H1 (cell line): ENCODE measurements around the gene NEFH. TPM values are rescaled to one million over a fixed set of nuclear protein-coding genes. Genes with fewer than 3 reads are reported as not detected.
A peak's percentile ranks its signal among the peaks of the same experiment; 100 is the strongest.

Source experiments
- CTCF ChIA-PET: fragments of 300-600 bp; sonication (Branson Sonifier 250); formaldehyde crosslinking; loops from one replicate; lab custom pipeline; 2021; ENCODE audit not compliant: partially characterized antibody; lab: Charles Lee
- POLR2A ChIA-PET: fragments of 300-600 bp; sonication (Branson Sonifier 250); formaldehyde crosslinking; loops from one replicate; lab custom pipeline; 2021; ENCODE audit warnings: inconsistent platforms; ENCODE audit not compliant: partially characterized antibody; lab: Charles Lee
- DNase-seq, 2 experiments: peaks; one replicate each; pipeline versions ENCODE4 v3.0.0 to v3.0.0-alpha.2; 2010 to 2022; ENCODE audit warnings: low spot score in 2 of 2, low read depth in 1 of 2, mixed read lengths in 1 of 2
- FAIRE-seq: peaks from 2 replicates; lab custom pipeline; 2011; peaks lifted over from hg19 to GRCh38; lab: Jason Lieb, UNC
- H2AFZ ChIP-seq: 2 replicates; pipeline ENCODE4 v1.8.1; 2012; ENCODE audit warnings: low read length, inconsistent platforms
- H2AK5ac ChIP-seq: 2 replicates; pipeline ENCODE4 v1.6.1; 2013; ENCODE audit warnings: low read depth, low read length
- H2BK120ac ChIP-seq: replicated peaks from 2 replicates; pipeline ENCODE3; 2013; ENCODE audit warnings: low read depth, low read length, inconsistent platforms
- H2BK12ac ChIP-seq: 2 replicates; pipeline ENCODE4 v1.6.1; 2013; ENCODE audit warnings: low read depth, low read length
- H2BK15ac ChIP-seq: 2 replicates; pipeline ENCODE4 v1.6.1; 2013; ENCODE audit warnings: low read length
- H2BK20ac ChIP-seq: 2 replicates; pipeline ENCODE4 v1.6.1; 2013; ENCODE audit warnings: low read length
- H2BK5ac ChIP-seq: 2 replicates; pipeline ENCODE4 v1.6.1; 2013; ENCODE audit warnings: low read depth, low read length
- H3K14ac ChIP-seq: 2 replicates; pipeline ENCODE4 v1.6.1; 2013; ENCODE audit warnings: inconsistent platforms; ENCODE audit not compliant: insufficient read length
- H3K18ac ChIP-seq: 2 replicates; pipeline ENCODE4 v1.6.1; 2013; ENCODE audit warnings: low read length; ENCODE audit errors: extremely low read depth
- H3K23ac ChIP-seq: 2 replicates; pipeline ENCODE4 v1.6.1; 2013; ENCODE audit warnings: inconsistent platforms; ENCODE audit not compliant: insufficient read length
- H3K23me2 ChIP-seq: 2 replicates; pipeline ENCODE4 v1.6.1; 2013; ENCODE audit warnings: low read depth, low read length
- H3K27ac ChIP-seq: 2 replicates; pipeline ENCODE4 v1.6.1; 2011; ENCODE audit warnings: low read depth, low read length, inconsistent platforms
- H3K27me3 ChIP-seq, 4 experiments: replicated peaks in 1 of 4; 1 replicate in 1 of 4; 2 replicates in 3 of 4; pipeline versions ENCODE4 v1.6.1 to v1.8.1; 2011 to 2013; ENCODE audit warnings: low read length in 3 of 4, mild to moderate bottlenecking in 3 of 4, inconsistent platforms in 2 of 4, mixed read lengths in 2 of 4, moderate library complexity in 1 of 4; ENCODE audit not compliant: control insufficient read depth in 3 of 4, insufficient read depth in 3 of 4; ENCODE audit errors: extremely low read depth in 1 of 4
- H3K36me3 ChIP-seq, 4 experiments: 2 replicates each; pipeline versions ENCODE4 v1.6.1 to v1.8.1; 2011 to 2013; ENCODE audit warnings: mild to moderate bottlenecking in 4 of 4, low read length in 3 of 4, moderate library complexity in 2 of 4, control low read depth in 1 of 4, inconsistent platforms in 1 of 4; ENCODE audit not compliant: insufficient read depth in 4 of 4, control insufficient read depth in 2 of 4
- H3K4ac ChIP-seq: replicated peaks from 2 replicates; pipeline ENCODE3; 2013; ENCODE audit warnings: low read length, low read depth, mixed read lengths, inconsistent platforms; ENCODE audit not compliant: insufficient read length
- H3K4me1 ChIP-seq, 4 experiments: replicated peaks in 1 of 4; 1 replicate in 1 of 4; 2 replicates in 3 of 4; pipeline versions ENCODE4 v1.6.1 to v1.8.1; 2011 to 2013; ENCODE audit warnings: low read length in 3 of 4, inconsistent platforms in 2 of 4, mixed read lengths in 1 of 4; ENCODE audit not compliant: insufficient read depth in 4 of 4, control insufficient read depth in 3 of 4
- H3K4me2 ChIP-seq, 2 experiments: 2 replicates each; pipeline versions ENCODE4 v1.6.1 to v1.8.1; 2011 to 2013; ENCODE audit warnings: low read depth in 2 of 2, low read length in 2 of 2, control low read depth in 1 of 2, inconsistent platforms in 1 of 2, mild to moderate bottlenecking in 1 of 2; ENCODE audit not compliant: insufficient read depth in 1 of 2
- H3K4me3 ChIP-seq, 4 experiments: fragments of 200-600, 300-600 bp in 1 of 4; sonication (generic), shearing (Covaris generic), sonication (Bioruptor Twin) in 1 of 4; 2 replicates each; pipeline versions ENCODE4 v1.5.1 to v1.8.1; 2011 to 2016; ENCODE audit warnings: low read length in 4 of 4, low read depth in 3 of 4, control low read depth in 2 of 4, inconsistent platforms in 2 of 4, mild to moderate bottlenecking in 2 of 4, mixed read lengths in 1 of 4, moderate library complexity in 1 of 4; ENCODE audit not compliant: insufficient read depth in 2 of 4; ENCODE audit errors: extremely low read depth in 1 of 4
- H3K56ac ChIP-seq: replicated peaks from 2 replicates; pipeline ENCODE3; 2013; ENCODE audit warnings: low read depth, mild to moderate bottlenecking, mixed read lengths, low read length, inconsistent platforms; ENCODE audit not compliant: insufficient read length
- H3K79me1 ChIP-seq: 2 replicates; pipeline ENCODE4 v1.6.1; 2013; ENCODE audit warnings: low read depth, low read length, control low read depth
- H3K79me2 ChIP-seq, 2 experiments: 2 replicates each; pipeline versions ENCODE4 v1.6.1 to v1.8.1; 2012 to 2013; ENCODE audit warnings: low read length in 2 of 2, mild to moderate bottlenecking in 2 of 2, inconsistent platforms in 1 of 2; ENCODE audit not compliant: insufficient read depth in 2 of 2, control insufficient read depth in 1 of 2
- H3K9ac ChIP-seq, 4 experiments: replicated peaks in 1 of 4; 1 replicate in 1 of 4; 2 replicates in 3 of 4; pipeline versions ENCODE4 v1.6.1 to v1.8.1; 2011 to 2013; ENCODE audit warnings: low read depth in 3 of 4, low read length in 3 of 4, control low read depth in 2 of 4, mild to moderate bottlenecking in 2 of 4, moderate library complexity in 2 of 4, inconsistent platforms in 1 of 4; ENCODE audit errors: extremely low read depth in 1 of 4
- H3K9me3 ChIP-seq, 2 experiments: 2 replicates each; pipeline versions ENCODE4 v1.6.1 to v1.8.1; 2012 to 2013; ENCODE audit warnings: mild to moderate bottlenecking in 2 of 2, moderate library complexity in 2 of 2, control low read depth in 1 of 2, inconsistent platforms in 1 of 2, low read depth in 1 of 2, low read length in 1 of 2, mixed read lengths in 1 of 2; ENCODE audit not compliant: insufficient read depth in 2 of 2
- H4K20me1 ChIP-seq, 2 experiments: replicated peaks in 1 of 2; 2 replicates each; pipeline versions ENCODE3 to v1.8.1; 2011 to 2013; ENCODE audit warnings: inconsistent platforms in 2 of 2, low read length in 2 of 2, mild to moderate bottlenecking in 1 of 2; ENCODE audit not compliant: insufficient read depth in 2 of 2, control insufficient read depth in 1 of 2
- H4K5ac ChIP-seq: 2 replicates; pipeline ENCODE4 v1.6.1; 2013; ENCODE audit warnings: low read length, low read depth, mixed read lengths, inconsistent platforms; ENCODE audit not compliant: insufficient read length
- H4K8ac ChIP-seq: 2 replicates; pipeline ENCODE4 v1.8.0; 2013; ENCODE audit warnings: mild to moderate bottlenecking, moderate library complexity, low read length, inconsistent platforms; ENCODE audit not compliant: insufficient read depth; ENCODE audit errors: extremely low read depth
- H4K91ac ChIP-seq: replicated peaks from 2 replicates; pipeline ENCODE3; 2013; ENCODE audit warnings: low read length, mixed read lengths, inconsistent platforms; ENCODE audit not compliant: insufficient read length
- CBX5 ChIP-seq: fragments of 300-800, 300-1000 bp; sonication (generic); IDR thresholded peaks from 2 replicates; pipeline ENCODE4 v1.7.1; 2016; ENCODE audit warnings: antibody characterized with exemption, low read length, low read depth
- CBX8 ChIP-seq: fragments of 300-800, 300-1000 bp; sonication (generic); IDR thresholded peaks from 2 replicates; pipeline ENCODE4 v1.7.1; 2016; ENCODE audit warnings: low read depth, low read length, borderline replicate concordance
- SRF ChIP-seq: IDR thresholded peaks from 2 replicates; pipeline ENCODE4 v1.6.1; 2011; ENCODE audit warnings: mild to moderate bottlenecking, low read depth, low read length, moderate library complexity
- WGBS, 2 experiments: shearing (Covaris generic) in 1 of 2; methylation state at CpG; one replicate each; pipeline versions ENCODE4 v1.1.6 to v1.1.7; 2013 to 2015; ENCODE audit warnings: low lambda C conversion rate in 2 of 2, mixed read lengths in 2 of 2, inconsistent platforms in 1 of 2, low coverage in 1 of 2, missing lambda C conversion rate in 1 of 2; ENCODE audit not compliant: insufficient replicate concordance in 2 of 2, insufficient coverage in 1 of 2, insufficient read length in 1 of 2; ENCODE audit errors: extremely low coverage in 1 of 2, missing lambda C conversion rate in 1 of 2; 5-methylcytosine and 5-hydroxymethylcytosine counted together
- long read RNA-seq, 2 experiments: library from RNA in 1 of 2; library from capped mRNA in 1 of 2; stranded (forward); transcript quantifications; one replicate each; pipeline ENCODE4 v2.0.0, GENCODE V29; 2021; ENCODE audit warnings: inconsistent platforms in 1 of 2
- polyA minus RNA-seq, 3 experiments: library from RNA; depleted of rRNA, polyadenylated mRNA; stranded (reverse); fragments of >200 nt; gene quantifications; 1 replicate in 2 of 3; 2 replicates in 1 of 3; pipeline ENCODE4 v1.2.3, GENCODE V29; 2011
- polyA plus RNA-seq, 7 experiments: library from polyadenylated mRNA; depleted of rRNA in 3 of 7; stranded (reverse) in 5 of 7; unstranded in 2 of 7; fragments of >200 nt in 5 of 7; fragments of 200-250 nt in 2 of 7; gene quantifications; 1 replicate in 5 of 7; 2 replicates in 1 of 7; 4 replicates in 1 of 7; pipeline versions ENCODE4 v1.2.1 to v1.2.3, GENCODE V29; 2011 to 2013; ENCODE audit warnings: missing spikeins in 2 of 7, mixed read lengths in 2 of 7
- total RNA-seq: library from RNA; stranded (reverse); fragmentation: NEBNext Ultra II Directional; extraction: Animal tissue kit (Norgen Biotek cat#: 25700); gene quantifications from 2 replicates; pipeline ENCODE4 v1.2.1, GENCODE V29; 2021

Gene NEFH, protein sequence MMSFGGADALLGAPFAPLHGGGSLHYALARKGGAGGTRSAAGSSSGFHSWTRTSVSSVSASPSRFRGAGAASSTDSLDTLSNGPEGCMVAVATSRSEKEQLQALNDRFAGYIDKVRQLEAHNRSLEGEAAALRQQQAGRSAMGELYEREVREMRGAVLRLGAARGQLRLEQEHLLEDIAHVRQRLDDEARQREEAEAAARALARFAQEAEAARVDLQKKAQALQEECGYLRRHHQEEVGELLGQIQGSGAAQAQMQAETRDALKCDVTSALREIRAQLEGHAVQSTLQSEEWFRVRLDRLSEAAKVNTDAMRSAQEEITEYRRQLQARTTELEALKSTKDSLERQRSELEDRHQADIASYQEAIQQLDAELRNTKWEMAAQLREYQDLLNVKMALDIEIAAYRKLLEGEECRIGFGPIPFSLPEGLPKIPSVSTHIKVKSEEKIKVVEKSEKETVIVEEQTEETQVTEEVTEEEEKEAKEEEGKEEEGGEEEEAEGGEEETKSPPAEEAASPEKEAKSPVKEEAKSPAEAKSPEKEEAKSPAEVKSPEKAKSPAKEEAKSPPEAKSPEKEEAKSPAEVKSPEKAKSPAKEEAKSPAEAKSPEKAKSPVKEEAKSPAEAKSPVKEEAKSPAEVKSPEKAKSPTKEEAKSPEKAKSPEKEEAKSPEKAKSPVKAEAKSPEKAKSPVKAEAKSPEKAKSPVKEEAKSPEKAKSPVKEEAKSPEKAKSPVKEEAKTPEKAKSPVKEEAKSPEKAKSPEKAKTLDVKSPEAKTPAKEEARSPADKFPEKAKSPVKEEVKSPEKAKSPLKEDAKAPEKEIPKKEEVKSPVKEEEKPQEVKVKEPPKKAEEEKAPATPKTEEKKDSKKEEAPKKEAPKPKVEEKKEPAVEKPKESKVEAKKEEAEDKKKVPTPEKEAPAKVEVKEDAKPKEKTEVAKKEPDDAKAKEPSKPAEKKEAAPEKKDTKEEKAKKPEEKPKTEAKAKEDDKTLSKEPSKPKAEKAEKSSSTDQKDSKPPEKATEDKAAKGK
- total RNA-seq (2.0 and 2.3 TPM in 2 replicates), polyA plus RNA-seq (2011; rRNA removed) (0.57 and 0.74 TPM in 2 replicates), polyA minus RNA-seq (2011; rRNA and poly(A)+ RNA removed) (1.3 and 1.5 TPM in 2 replicates)
- polyA plus RNA-seq (2011; cell fraction: cytosol; rRNA removed), result 2.0 TPM
- 1.9 TPM for polyA plus RNA-seq (2011; cell fraction: nucleus; rRNA removed)
- polyA plus RNA-seq (2012, experiment 1 of 2), result 1.9 to 2.2 TPM (median 2.0 TPM) in 4 replicates
- polyA plus RNA-seq (2012, experiment 2 of 2), result 0.39 TPM
- polyA plus RNA-seq (2013, experiment 1 of 2), result 2.6 TPM
- 2.8 TPM for polyA plus RNA-seq (2013, experiment 2 of 2)
- polyA minus RNA-seq (2011; cell fraction: cytosol; rRNA and poly(A)+ RNA removed), result 1.3 TPM
- polyA minus RNA-seq (2011; cell fraction: nucleus; rRNA and poly(A)+ RNA removed), result 2.7 TPM
- long read RNA-seq, experiment 1, partial matches to known transcripts, result 0 of 1 reads
- long read RNA-seq, experiment 1, other reads (novel, unspliced or antisense), result 1 of 1 reads
- long read RNA-seq, experiment 2, partial matches to known transcripts, result 0 of 1 reads
- long read RNA-seq, experiment 2, other reads (novel, unspliced or antisense), result 0 of 1 reads

DNA sequence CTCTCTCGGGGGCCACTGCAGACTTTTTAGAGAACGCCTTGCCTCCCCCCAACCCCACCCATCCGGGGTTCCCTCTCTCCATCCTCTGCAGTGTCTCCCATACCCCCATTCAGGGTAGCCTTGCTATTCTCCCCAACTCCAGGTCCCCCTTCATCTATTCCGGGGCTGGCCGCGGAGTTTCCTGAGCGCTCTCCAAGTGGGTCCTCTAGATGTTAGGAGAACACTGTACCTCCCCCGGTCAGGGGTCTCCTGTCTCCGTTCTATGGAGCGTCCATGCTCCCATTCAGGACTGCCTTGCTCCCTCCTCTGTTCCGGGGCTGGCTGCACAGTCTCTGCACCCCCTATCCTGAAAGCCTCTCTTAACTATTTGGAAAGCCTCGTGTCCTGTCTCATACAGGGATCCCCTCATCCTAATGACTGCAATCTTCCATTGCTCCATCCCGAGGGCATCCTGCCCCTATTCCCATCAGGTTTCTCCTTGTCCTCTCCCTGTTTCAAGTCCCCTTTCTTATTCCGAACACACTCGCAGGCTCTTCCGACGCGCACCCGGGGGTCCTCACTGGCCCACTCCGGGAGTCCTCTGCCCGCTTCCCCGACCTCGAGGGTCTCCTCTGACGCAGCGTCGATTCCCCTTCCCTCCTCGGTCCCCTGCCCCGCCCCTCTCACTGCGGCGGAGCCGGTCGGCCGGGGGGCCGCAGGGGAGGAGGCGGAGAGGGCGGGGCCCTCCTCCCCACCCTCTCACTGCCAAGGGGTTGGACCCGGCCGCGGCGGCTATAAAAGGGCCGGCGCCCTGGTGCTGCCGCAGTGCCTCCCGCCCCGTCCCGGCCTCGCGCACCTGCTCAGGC is at the start of gene NEFH:
Gene NEFH (plus strand): TSS at position 802 of the 845 bp plus-strand sequence. CDS start 45 bp downstream, outside the sequence.
- Histone ChIP-seq H3K4ac (no peak within 1 kb of the TSS), H2BK5ac (no peak within 1 kb of the TSS), H3K23me2 (peaks cover 19% of the 10 kb centered on the region; the same call in 1 of the 2 replicates), H3K79me1 (no peaks in the 10 kb centered on the region), H3K79me2 (no peaks in the 10 kb centered on the region), H2BK15ac (0 out of 2 replicates have a peak within 1 kb of the TSS, but pooled peaks have one; percentile 61), H2BK120ac (no peak within 1 kb of the TSS), H3K4me1 (peaks cover 14 to 27% (median 20%) of the 10 kb centered on the region in 4 experiments), H4K8ac (peak within 1 kb of the TSS; percentile 62), H4K5ac (no peak within 1 kb of the TSS), H3K27me3 (peaks cover 26 to 58% (median 51%) of the 10 kb centered on the region in 4 experiments), H2AK5ac (no peak within 1 kb of the TSS; the same call in 1 of the 2 replicates), H3K4me3 (peak within 1 kb of the TSS; percentile 26 to 57 (median 32)), H3K9me3 (peaks cover 0 to 11% of the 10 kb centered on the region in 2 experiments; a peak in 2 of 4 replicates), H3K36me3 (peaks cover 0 to 12% (median 0%) of the 10 kb centered on the region in 4 experiments; a peak in 2 of 8 replicates), H2BK20ac (peak within 1 kb of the TSS; percentile 6), H4K20me1 (peaks cover 4 to 5% of the 10 kb centered on the region in 2 experiments), H3K18ac (peak within 1 kb of the TSS; percentile 60), H3K23ac (no peak within 1 kb of the TSS), H2BK12ac (peak within 1 kb of the TSS; percentile 62; the same call in 1 of the 2 replicates), H3K4me2 (peak within 1 kb of the TSS; percentile 71 to 74), H3K56ac (no peak within 1 kb of the TSS), H3K14ac (no peak within 1 kb of the TSS), H3K9ac (no peak within 1 kb of the TSS), H3K27ac (no peak within 1 kb of the TSS), H4K91ac (peak within 1 kb of the TSS; percentile 9), H2AFZ (no peak within 1 kb of the TSS)
- FAIRE-seq, result no peak
- CTCF ChIA-PET, result interaction anchor here (0.6 to 6.2 kb wide), 3 partner anchors 9 to 75 kb away, joined by 3 to 42 read pairs (median 3); no protein-coding TSS in a partner anchor
- DNase-seq, result peak in 1 of 2 experiments; percentile 61
- WGBS, 2 experiments, result 34% methylated on average over 18 of the region's 48 CpGs; no CpG with 5 or more reads in 1 of the 2 experiments
- POLR2A ChIA-PET, result interaction anchor here (0.9 to 3.7 kb wide), 9 partner anchors 9 to 167 kb away, joined by 3 to 36 read pairs (median 3); no protein-coding TSS in a partner anchor
- TF ChIP-seq SRF (no peak), CBX5 (no peak), CBX8 (no peak)
